WTC11 (cell line): ENCODE results near the gene RAP1GAP.

ENCODE experiments used
- CTCF ChIP-seq: fragments of 200-600 bp; IDR thresholded peaks from 2 replicates; pipeline ENCODE4 v1.8.0; 2022; ENCODE audit warnings: antibody characterized with exemption
- EMX1 ChIP-seq: fragments of 250-450 bp; sonication (Bioruptor Pico); IDR thresholded peaks from 2 replicates; pipeline ENCODE4 v1.8.0; 2021; ENCODE audit warnings: mild to moderate bottlenecking
- TP53 ChIP-seq: sonication (generic); formaldehyde crosslinking; IDR thresholded peaks from 2 replicates; pipeline ENCODE4 v1.8.1; 2023; ENCODE audit warnings: mild to moderate bottlenecking, missing genetic modification reagents
- ZNF512 ChIP-seq: sonication (generic); formaldehyde crosslinking; IDR thresholded peaks from 2 replicates; pipeline ENCODE4 v1.8.1; 2022; ENCODE audit warnings: missing genetic modification reagents, borderline replicate concordance

GRCh38 chr1:21596174-21596573 is 73.0 kb downstream of the RAP1GAP start:
- TF ChIP-seq TP53 (CRISPR knock-in tag) (no peak), EMX1 (CRISPR knock-in tag) (no peak), CTCF (no peak), ZNF512 (CRISPR knock-in tag) (no peak)
